Astrocyte (in vitro differentiated cells and primary cell): ENCODE results near the gene RPA3. TPM values are rescaled to one million over a fixed set of nuclear protein-coding genes. Genes with fewer than 3 reads are reported as not detected.

ENCODE experiments used
- DNase-seq: peaks from one replicate; pipeline ENCODE4 v3.0.0-alpha.2; 2010; ENCODE audit warnings: low read depth
- FAIRE-seq: peaks from 2 replicates; lab custom pipeline; 2011; peaks lifted over from hg19 to GRCh38; lab: Jason Lieb, UNC
- H2AFZ ChIP-seq: 2 replicates; pipeline ENCODE4 v1.6.0; 2012; ENCODE audit warnings: low read depth, low read length, inconsistent platforms
- H3K27ac ChIP-seq: 2 replicates; pipeline ENCODE4 v1.5.1; 2011; ENCODE audit warnings: low read depth, low read length, inconsistent platforms
- H3K27me3 ChIP-seq: 2 replicates; pipeline ENCODE4 v1.6.0; 2011; ENCODE audit warnings: low read length, inconsistent platforms; ENCODE audit not compliant: insufficient read depth
- H3K36me3 ChIP-seq: 2 replicates; pipeline ENCODE4 v1.5.1; 2011; ENCODE audit warnings: low read length, inconsistent platforms; ENCODE audit not compliant: insufficient read depth
- H3K4me1 ChIP-seq: 2 replicates; pipeline ENCODE4 v1.5.1; 2011; ENCODE audit warnings: low read length, inconsistent platforms; ENCODE audit not compliant: insufficient read depth
- H3K4me2 ChIP-seq: 2 replicates; pipeline ENCODE4 v1.6.0; 2012; ENCODE audit warnings: low read length, inconsistent platforms
- H3K4me3 ChIP-seq: 2 replicates; pipeline ENCODE4 v1.5.1; 2011; ENCODE audit warnings: low read depth, mild to moderate bottlenecking, low read length, inconsistent platforms; ENCODE audit not compliant: insufficient read depth
- H3K79me2 ChIP-seq: 2 replicates; pipeline ENCODE4 v1.6.0; 2012; ENCODE audit warnings: mild to moderate bottlenecking, low read length, inconsistent platforms; ENCODE audit not compliant: insufficient read depth
- H3K9ac ChIP-seq: 2 replicates; pipeline ENCODE4 v1.6.0; 2012; ENCODE audit warnings: mild to moderate bottlenecking, low read length, inconsistent platforms
- H3K9me3 ChIP-seq: 2 replicates; pipeline ENCODE4 v1.5.1; 2012; ENCODE audit warnings: low read depth, mild to moderate bottlenecking, low read length, inconsistent platforms; ENCODE audit not compliant: insufficient read depth
- H4K20me1 ChIP-seq: 2 replicates; pipeline ENCODE4 v1.6.0; 2012; ENCODE audit warnings: low read length, inconsistent platforms; ENCODE audit not compliant: insufficient read depth
- H3K27ac Mint-ChIP-seq: one replicate; pipeline ENCODE4 v1.8.0; 2021; ENCODE audit warnings: mild to moderate bottlenecking, mixed read lengths; ENCODE audit not compliant: unreplicated experiment
- H3K27me3 Mint-ChIP-seq: one replicate; pipeline ENCODE4 v1.8.0; 2021; ENCODE audit warnings: low read depth, mixed read lengths; ENCODE audit not compliant: unreplicated experiment
- H3K36me3 Mint-ChIP-seq: one replicate; pipeline ENCODE4 v1.8.0; 2021; ENCODE audit warnings: low read depth, mixed read lengths; ENCODE audit not compliant: unreplicated experiment
- H3K4me1 Mint-ChIP-seq: one replicate; pipeline ENCODE4 v1.8.0; 2021; ENCODE audit warnings: low read depth, mixed read lengths; ENCODE audit not compliant: unreplicated experiment
- H3K4me3 Mint-ChIP-seq: one replicate; pipeline ENCODE4 v1.8.0; 2021; ENCODE audit warnings: mild to moderate bottlenecking, moderate library complexity, mixed read lengths; ENCODE audit not compliant: unreplicated experiment
- H3K9me3 Mint-ChIP-seq: one replicate; pipeline ENCODE4 v1.8.0; 2021; ENCODE audit warnings: mild to moderate bottlenecking, mixed read lengths; ENCODE audit not compliant: unreplicated experiment
- CTCF ChIP-seq: IDR thresholded peaks from 2 replicates; pipeline ENCODE4 v1.5.1; 2011; ENCODE audit warnings: low read depth, mild to moderate bottlenecking, inconsistent platforms, low read length, moderate library complexity; ENCODE audit not compliant: insufficient read depth
- EZH2 ChIP-seq: IDR thresholded peaks from 2 replicates; pipeline ENCODE4 v1.6.1; 2012; ENCODE audit warnings: mild to moderate bottlenecking, low read length, inconsistent platforms; ENCODE audit not compliant: insufficient read depth
- total RNA-seq: library from RNA; stranded (reverse); gene quantifications from 2 replicates; pipeline ENCODE4 v1.2.1, GENCODE V29; 2021

RPA3 gene
- total RNA-seq, 1 donor from 2014 or later, result 17.7 TPM

- Histone ChIP-seq H3K4me1 (peaks cover 6% of the 10 kb centered on the region), H3K27ac (peak within 1 kb of the TSS; percentile 79), H3K9me3 (no peaks in the 10 kb centered on the region), H3K36me3 (no peaks in the 10 kb centered on the region), H3K4me3 (peak within 1 kb of the TSS; percentile 95), H3K27me3 (no peaks in the 10 kb centered on the region), H3K9ac (peak within 1 kb of the TSS; percentile 88), H3K4me2 (peak within 1 kb of the TSS; percentile 97), H4K20me1 (no peaks in the 10 kb centered on the region), H3K79me2 (no peaks in the 10 kb centered on the region), H2AFZ (peak within 1 kb of the TSS; percentile 98)
- TF ChIP-seq CTCF (no peak), EZH2 (no peak)
- Mint-ChIP-seq H3K4me3 (peak within 1 kb of the TSS; percentile 97), H3K9me3 (no peaks in the 10 kb centered on the region), H3K4me1 (peaks cover 9% of the 10 kb centered on the region), H3K27me3 (no peaks in the 10 kb centered on the region), H3K27ac (peak within 1 kb of the TSS; percentile 84), H3K36me3 (no peaks in the 10 kb centered on the region)
- DNase-seq (peak; percentile 98), FAIRE-seq (peak; percentile 71)
Measured at GRCh38 chr7:7640221-7641128, 77.9 kb downstream of the RPA3 start, which contains the start of gene UMAD1. TSS of gene UMAD1 (plus strand) at chr7:7640752. CDS start at chr7:7673372, 32,620 bp downstream.

GRCh38 chr7:7639847-7640220, 78.6 kb downstream of the RPA3 start:
- Histone ChIP-seq H2AFZ (peak overlapping the region; percentile 98), H3K4me1 (peaks cover 6% of the 10 kb centered on the region), H3K4me3 (peak overlapping the region; percentile 95), H3K36me3 (no peaks in the 10 kb centered on the region), H3K9me3 (no peaks in the 10 kb centered on the region), H3K79me2 (no peaks in the 10 kb centered on the region), H3K27me3 (no peaks in the 10 kb centered on the region), H3K27ac (peak overlapping the region; percentile 78), H3K9ac (peak overlapping the region; percentile 88), H4K20me1 (no peaks in the 10 kb centered on the region), H3K4me2 (peak overlapping the region; percentile 97)
- TF ChIP-seq CTCF (no peak), EZH2 (no peak)
- H3K27ac Mint-ChIP-seq, result peak overlapping the region; percentile 54
- peaks cover 9% of the 10 kb centered on the region for H3K4me1 Mint-ChIP-seq
- no peaks in the 10 kb centered on the region for H3K27me3 Mint-ChIP-seq
- no peaks in the 10 kb centered on the region for H3K9me3 Mint-ChIP-seq
- H3K36me3 Mint-ChIP-seq, result no peaks in the 10 kb centered on the region
- H3K4me3 Mint-ChIP-seq, result peak overlapping the region; percentile 97
- no peak for FAIRE-seq
- peak; percentile 23 for DNase-seq
